Motor neuron (in vitro differentiated cells): ENCODE data around the gene CPA4. TPM values are rescaled to one million over a fixed set of nuclear protein-coding genes. Genes with fewer than 3 reads are reported as not detected.
A peak's percentile ranks its signal among the peaks of the same experiment; 100 is the strongest.
"Not testable (repeated sequence)": the region's sequence is repeated elsewhere in the genome, so short reads cannot be mapped to it uniquely, and the experiment has no call there.

Experiments used
- ATAC-seq, 8 experiments: fragments of 200-7000 bp; cut with Tn5 transposase; replicated peaks in 6 of 8; 2 replicates each; pipeline ENCODE4 v1.8.0; 2021; ENCODE audit warnings: mild to moderate bottlenecking in 8 of 8, moderate library complexity in 8 of 8
- H3K27ac ChIP-seq, 2 donors: fragments of 250-450 bp; sonication (Bioruptor Pico); 2 replicates each; pipeline ENCODE4 v1.9.0; 2021; ENCODE audit warnings: antibody characterized with exemption in 2 of 2, mild to moderate bottlenecking in 2 of 2, moderate library complexity in 1 of 2
- H3K4me1 ChIP-seq, 2 donors: fragments of 250-450 bp; sonication (Bioruptor Pico); replicated peaks in 1 of 2; 2 replicates each; pipeline ENCODE4 v1.6.1; 2021; ENCODE audit warnings: antibody characterized with exemption in 2 of 2, mild to moderate bottlenecking in 2 of 2, moderate library complexity in 1 of 2
- H3K4me3 ChIP-seq, 5 donors: fragments of 250-450 bp; sonication (Bioruptor Pico); 2 replicates each; pipeline ENCODE4 v1.9.0; 2021; ENCODE audit warnings: antibody characterized with exemption in 5 of 5, mild to moderate bottlenecking in 5 of 5, moderate library complexity in 4 of 5
- WGBS, 10 experiments: fragments of 450-650 bp; shearing (Covaris generic); methylation state at CpG; one replicate each; pipeline ENCODE4 v1.0.0; 2022; 5-methylcytosine and 5-hydroxymethylcytosine counted together
- in situ Hi-C, 9 experiments: fragments of 400-800 bp; cut with MboI; loops; one replicate each; pipeline ENCODE4 v1.15.0; 2021; ENCODE audit warnings: low sequenced_read_pairs in 9 of 9, low pct_unique_long_range_greater_than_20kb in 2 of 9; ENCODE audit not compliant: unreplicated experiment in 9 of 9
- total RNA-seq, 8 experiments: library from RNA; unstranded; fragments of 300-600 nt; gene quantifications; 2 replicates each; pipeline versions ENCODE4 v1.2.3 to v1.2.4, GENCODE V29; 2022

The CPA4 gene
- total RNA-seq, 8 experiments from 2014 or later, result 0.05 to 538 (median 5.4) TPM

DNA sequence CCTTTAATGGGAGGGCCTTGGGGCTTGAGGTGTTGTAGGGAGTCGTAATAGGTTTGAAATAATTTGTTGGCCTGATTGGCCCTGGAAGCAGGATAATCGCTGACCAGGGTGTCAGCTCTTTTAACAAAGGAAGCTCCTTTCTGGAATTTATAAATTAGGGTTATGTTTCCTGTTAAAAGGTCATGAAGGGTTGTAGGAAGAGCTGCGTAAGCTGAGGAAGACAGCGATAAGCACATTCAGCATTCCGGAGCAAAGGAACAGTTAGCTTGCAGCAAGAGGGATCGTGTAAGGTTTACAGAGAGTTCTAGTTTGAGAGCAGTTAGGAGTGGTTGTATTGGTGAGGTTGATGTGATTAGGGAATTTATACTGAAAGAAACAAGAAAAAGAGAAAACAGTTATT lies 21.3 kb downstream of the CPA4 start:
- 68 to 100% (median 97%) methylated on average over 1 to 6 of the region's 6 CpGs; no CpG with 5 or more reads in 1 of the 10 experiments for WGBS, 10 experiments
- Histone ChIP-seq H3K4me1 (peaks cover 0 to 11% of the 10 kb centered on the region in 2 donors), H3K27ac (no peak overlapping the region), H3K4me3 (no peak overlapping the region)
- no peak for ATAC-seq
- in situ Hi-C loops, result no loop called here

DNA sequence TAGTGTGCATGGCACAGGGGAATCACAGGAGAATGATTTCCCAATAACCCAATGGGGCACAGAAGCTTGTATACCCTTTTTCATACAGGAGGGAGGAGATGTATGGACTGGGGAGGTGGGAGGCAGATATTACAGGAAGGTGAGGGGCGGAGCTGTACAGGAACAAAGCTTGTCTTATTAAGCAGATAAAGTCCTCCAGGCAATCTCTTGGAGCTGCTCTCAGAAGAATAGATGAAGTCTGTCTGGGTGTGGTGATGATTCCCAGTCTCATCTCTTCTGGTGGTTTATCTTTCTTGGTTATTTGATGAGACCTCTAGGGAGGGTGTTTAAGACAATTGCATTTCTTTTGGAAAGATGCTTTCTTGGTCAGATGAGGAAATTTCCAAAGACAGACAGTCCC lies 26.6 kb downstream of the CPA4 start:
- 100% methylated on average over 1 of the region's 1 CpG; no CpG with 5 or more reads in 8 of the 10 experiments for WGBS, 10 experiments
- Histone ChIP-seq H3K4me3 (no peak overlapping the region), H3K4me1 (peaks cover 6 to 20% of the 10 kb centered on the region in 2 donors), H3K27ac (no peak overlapping the region)
- no peak for ATAC-seq
- in situ Hi-C loops, result no loop called here

DNA sequence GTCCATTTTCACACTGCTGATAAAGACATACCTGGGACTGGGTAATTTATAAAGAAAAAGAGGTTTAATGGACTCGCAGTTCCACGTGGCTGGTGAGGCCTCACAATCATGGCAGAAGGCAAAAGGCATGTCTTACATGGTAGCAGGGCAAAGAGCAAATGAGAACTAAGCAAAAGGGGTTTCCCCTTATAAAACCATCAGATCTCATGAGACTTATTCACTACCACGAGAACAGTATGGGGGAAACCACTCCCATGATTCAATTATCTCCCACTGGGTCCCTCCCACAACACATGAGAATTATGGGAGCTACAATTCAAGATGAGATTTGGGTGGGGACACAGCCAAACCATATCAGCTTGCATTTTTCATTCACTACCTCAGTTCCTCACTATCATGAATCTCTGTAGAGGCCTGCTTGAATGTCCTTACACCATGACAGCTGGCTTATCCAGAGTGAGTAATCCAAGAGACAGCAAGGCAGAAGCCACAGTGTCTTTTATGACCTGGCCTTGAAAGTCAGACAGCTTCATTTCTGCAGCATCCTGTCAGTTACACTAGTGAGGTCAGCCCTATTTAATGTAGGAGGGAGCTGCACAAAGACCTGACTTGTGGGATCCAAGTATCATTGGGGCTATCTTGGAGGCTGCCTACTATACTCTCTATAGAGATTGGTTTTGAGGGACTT lies 28.7 kb downstream of the CPA4 start:
- H3K4me3 ChIP-seq, in situ Hi-C loops, H3K27ac ChIP-seq: not testable (repeated sequence)
- peaks cover 10 to 14% of the 10 kb centered on the region in 2 donors for H3K4me1 ChIP-seq
- peak in 4 of 8 experiments; percentile 13 to 28 (median 20) for ATAC-seq
- 80 to 100% (median 80%) methylated on average over 1 to 3 of the region's 3 CpGs; no CpG with 5 or more reads in 3 of the 10 experiments for WGBS, 10 experiments

DNA sequence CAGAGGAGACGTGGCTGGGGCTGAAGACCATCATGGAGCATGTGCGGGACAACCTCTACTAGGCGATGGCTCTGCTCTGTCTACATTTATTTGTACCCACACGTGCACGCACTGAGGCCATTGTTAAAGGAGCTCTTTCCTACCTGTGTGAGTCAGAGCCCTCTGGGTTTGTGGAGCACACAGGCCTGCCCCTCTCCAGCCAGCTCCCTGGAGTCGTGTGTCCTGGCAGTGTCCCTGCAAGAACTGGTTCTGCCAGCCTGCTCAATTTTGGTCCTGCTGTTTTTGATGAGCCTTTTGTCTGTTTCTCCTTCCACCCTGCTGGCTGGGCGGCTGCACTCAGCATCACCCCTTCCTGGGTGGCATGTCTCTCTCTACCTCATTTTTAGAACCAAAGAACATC lies 29.7 kb downstream of the CPA4 start:
- 80 to 100% (median 91%) methylated on average over 2 to 3 of the region's 7 CpGs; no CpG with 5 or more reads in 4 of the 10 experiments for WGBS, 10 experiments
- no peak overlapping the region for H3K4me3 ChIP-seq
- in situ Hi-C loops, result no loop called here
- no peak overlapping the region for H3K27ac ChIP-seq
- no peak for ATAC-seq
- H3K4me1 ChIP-seq, result peaks cover 10 to 14% of the 10 kb centered on the region in 2 donors

GRCh38 chr7:130324306-130324943 lies 31.5 kb downstream of the CPA4 start:
- peaks cover 10 to 14% of the 10 kb centered on the region in 2 donors for H3K4me1 ChIP-seq
- peak overlapping the region; percentile 29 to 35 for H3K27ac ChIP-seq
- in situ Hi-C loops, result no loop called here
- H3K4me3 ChIP-seq, result no peak overlapping the region
- peak; percentile 64 to 98 (median 90) for ATAC-seq
- WGBS, 10 experiments, result 44 to 90% (median 72%) methylated on average over 3 to 10 of the region's 10 CpGs; no CpG with 5 or more reads in 3 of the 10 experiments

GRCh38 chr7:130329681-130330080 lies 36.7 kb downstream of the CPA4 start:
- ATAC-seq, result no peak
- WGBS, 10 experiments, result 40 to 100% (median 94%) methylated on average over 1 to 3 of the region's 3 CpGs; no CpG with 5 or more reads in 1 of the 10 experiments
- Histone ChIP-seq H3K4me3 (no peak overlapping the region), H3K27ac (no peak overlapping the region), H3K4me1 (peaks cover 9 to 16% of the 10 kb centered on the region in 2 donors)
- in situ Hi-C loops, result no loop called here

DNA sequence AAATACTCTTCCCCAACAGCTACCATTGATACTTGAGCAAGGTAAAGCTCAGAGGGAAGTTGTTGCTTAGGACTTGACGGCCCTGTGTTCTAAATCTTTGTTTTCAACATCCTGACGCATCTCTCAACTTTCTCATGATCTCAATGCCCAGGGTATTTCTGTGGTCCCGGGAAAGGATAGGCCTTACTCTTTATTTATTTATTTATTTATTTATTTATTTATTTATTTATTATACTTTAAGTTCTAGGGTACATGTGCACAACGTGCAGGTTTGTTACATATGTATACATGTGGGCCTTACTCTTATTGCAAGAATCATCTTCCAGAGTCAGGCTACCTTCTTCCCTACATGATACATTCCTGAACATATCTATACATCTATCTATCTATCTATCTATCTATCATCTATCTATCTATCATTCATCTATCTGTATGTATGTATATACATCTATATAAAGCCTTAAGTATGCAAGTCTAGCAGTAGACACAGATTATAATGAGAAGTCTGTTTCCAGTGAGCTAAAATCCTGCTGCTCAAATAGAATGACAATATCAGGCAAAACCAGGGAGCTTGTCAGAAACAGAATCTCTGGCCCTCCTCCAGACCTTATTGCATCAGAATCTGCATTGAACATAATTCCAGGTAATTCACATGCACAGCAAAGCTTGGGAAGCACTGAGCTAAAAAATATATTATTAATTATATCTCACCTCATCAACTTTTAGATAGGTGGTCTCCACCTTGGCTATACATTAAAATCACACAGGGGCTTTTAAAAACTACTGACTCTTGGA lies 39.5 kb downstream of the CPA4 start:
- H3K4me3 ChIP-seq, result no peak overlapping the region
- H3K27ac ChIP-seq, result no peak overlapping the region
- in situ Hi-C loops, result no loop called here
- ATAC-seq, result peak in 1 of 8 experiments; percentile 37
- 68 to 100% (median 90%) methylated on average over 2 to 4 of the region's 4 CpGs; no CpG with 5 or more reads in 1 of the 10 experiments for WGBS, 10 experiments
- H3K4me1 ChIP-seq, result peaks cover 6 to 14% of the 10 kb centered on the region in 2 donors

- in situ Hi-C loops, result no loop called here
- Histone ChIP-seq H3K4me1 (peaks cover 6 to 14% of the 10 kb centered on the region in 2 donors), H3K27ac (no peak overlapping the region), H3K4me3 (no peak overlapping the region)
- ATAC-seq, result no peak
- 60 to 100% (median 76%) methylated on average over 1 to 2 of the region's 2 CpGs; no CpG with 5 or more reads in 2 of the 10 experiments for WGBS, 10 experiments
Observed at GRCh38 chr7:130333832-130334231, 40.9 kb downstream of the CPA4 start.

GRCh38 chr7:130334274-130334673 lies 41.3 kb downstream of the CPA4 start:
- in situ Hi-C loops, result no loop called here
- ATAC-seq, result peak in 2 of 8 experiments; percentile 24 to 31
- 24 to 100% (median 92%) methylated on average over 2 to 6 of the region's 6 CpGs for WGBS, 10 experiments
- H3K4me3 ChIP-seq, result no peak overlapping the region
- peaks cover 6 to 14% of the 10 kb centered on the region in 2 donors for H3K4me1 ChIP-seq
- H3K27ac ChIP-seq, result no peak overlapping the region

DNA sequence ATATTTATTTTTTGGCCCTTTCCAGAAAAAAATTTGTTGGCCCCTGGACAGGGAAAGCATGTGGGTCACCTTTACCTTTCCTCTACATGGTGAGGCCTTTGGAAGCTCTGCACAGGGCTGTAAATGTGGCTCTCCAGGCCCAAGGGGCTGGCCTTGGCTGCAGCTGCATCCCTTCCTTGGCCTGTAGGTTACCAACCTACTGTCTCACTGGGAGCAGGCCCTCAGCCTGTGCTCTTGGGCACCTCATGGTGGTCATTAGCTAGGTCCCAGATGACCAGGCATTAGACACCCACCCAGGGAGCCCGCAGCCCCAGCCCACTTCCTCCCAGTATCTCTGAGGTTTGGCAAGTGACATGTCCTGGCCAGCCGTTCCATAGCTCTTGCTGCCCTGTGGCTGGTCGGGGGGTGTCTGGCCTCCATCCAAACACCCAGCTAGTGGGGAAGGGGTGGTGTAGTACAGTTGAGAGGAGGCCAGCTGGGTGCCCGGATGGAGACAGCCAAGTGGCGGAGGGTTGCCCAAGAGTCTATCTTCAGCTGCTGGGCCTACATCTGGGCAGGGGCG lies 44.5 kb downstream of the CPA4 start:
- Histone ChIP-seq H3K27ac (no peak overlapping the region), H3K4me1 (peaks cover 0 to 4% of the 10 kb centered on the region in 2 donors), H3K4me3 (no peak overlapping the region)
- no peak for ATAC-seq
- 94 to 100% methylated on average over 1 to 3 of the region's 6 CpGs; no CpG with 5 or more reads in 8 of the 10 experiments for WGBS, 10 experiments
- in situ Hi-C loops, result no loop called here

DNA sequence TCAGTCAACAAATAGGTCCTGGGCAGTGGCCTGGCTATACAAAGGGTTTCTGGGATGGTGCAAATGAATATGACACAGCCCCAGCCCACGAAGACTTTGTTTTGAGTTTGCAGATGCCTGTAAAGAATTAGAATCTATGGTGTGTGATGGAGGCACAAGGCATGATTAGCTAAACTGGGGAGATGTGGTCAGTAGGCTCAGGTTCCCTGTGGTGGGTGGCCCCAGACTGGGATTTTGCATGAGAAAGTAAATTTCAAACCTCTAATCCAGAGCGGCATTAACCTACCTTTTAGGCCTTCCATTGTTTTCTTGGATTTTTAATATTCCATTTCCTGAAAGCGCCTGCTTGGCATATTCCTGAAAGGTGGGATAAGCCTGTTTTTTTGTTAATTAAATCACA lies 45.3 kb downstream of the CPA4 start:
- Histone ChIP-seq H3K27ac (no peak overlapping the region), H3K4me3 (no peak overlapping the region), H3K4me1 (no peaks in the 10 kb centered on the region)
- whole genome bisulfite sequencing, 10 experiments, result 59 to 94% (median 80%) methylated on average over 1 to 3 of the region's 3 CpGs; no CpG with 5 or more reads in 1 of the 10 experiments
- ATAC-seq, result no peak
- in situ Hi-C loops, result no loop called here

- ATAC-seq, result no peak
- Histone ChIP-seq H3K4me3 (no peak overlapping the region), H3K27ac (no peak overlapping the region), H3K4me1 (peaks cover 13 to 19% of the 10 kb centered on the region in 2 donors)
- 47 to 96% (median 88%) methylated on average over 3 to 4 of the region's 4 CpGs for WGBS, 10 experiments
- in situ Hi-C loops, result no loop called here
Observed at GRCh38 chr7:130341882-130342281, 48.9 kb downstream of the CPA4 start.
